ENCODE measurements around the gene MAZ. TPM values are rescaled to one million over a fixed set of nuclear protein-coding genes. Genes with fewer than 3 reads are reported as not detected.

MAZ gene
- polyA plus RNA-seq, 1 of the 3 experiments (the other 2 are of a cell fraction) = 163 TPM

GRCh38 chr16:29802416-29802935 lies 3.9 kb upstream of the MAZ start:
- Histone ChIP-seq H3K9me3 (no peaks in the 10 kb centered on the region), H3K4me3 (ENCODE audit: low read depth in 2 of 2, low read length in 1 of 2) (no peak overlapping the region), H3K36me3 (replicated peaks in 1 of 2; ENCODE audit: control insufficient read depth in 1 of 2, insufficient read depth in 2 of 2, low read length in 1 of 2) (peaks cover 15 to 41% of the 10 kb centered on the region in 2 experiments), H3K79me2 (ENCODE audit: insufficient read depth) (peaks cover 4% of the 10 kb centered on the region), H3K4me1 (ENCODE audit: control insufficient read depth in 1 of 2, insufficient read depth in 2 of 2, low read depth in 1 of 2, low read length in 1 of 2) (peaks cover 0 to 10% of the 10 kb centered on the region in 2 experiments; a peak in 1 of 4 replicates), H3K9ac (no peak overlapping the region), H3K9me2 (no peaks in the 10 kb centered on the region), H3F3A (replicated peaks; ENCODE audit: insufficient read depth) (peaks cover 25% of the 10 kb centered on the region), H4K20me1 (ENCODE audit: insufficient read depth) (no peaks in the 10 kb centered on the region), H2AFZ (ENCODE audit: low read depth) (no peak overlapping the region), H3K27ac (ENCODE audit: low read depth in 2 of 2, low read length in 1 of 2) (no peak overlapping the region), H3K4me2 (no peak overlapping the region), H3K27me3 (ENCODE audit: insufficient read depth) (no peaks in the 10 kb centered on the region)
- no peak for DNase-seq
- CTCF ChIA-PET = interaction anchor here (1.2 to 1.9 kb wide), 5 partner anchors 10 to 229 kb away, joined by 4 to 9 read pairs (median 5); partner anchors contain the start of genes KIF22, PAGR1 and TLCD3B
- no peak for TF ChIP-seq TEAD4 (IDR thresholded peaks at IDR 0.05; ENCODE audit: borderline replicate concordance, insufficient read depth)
- no peak for TF ChIP-seq SIN3A (IDR thresholded peaks at IDR 0.05; ENCODE audit: borderline replicate concordance, low read depth, low read length)
- no peak for TF ChIP-seq TCF12 (IDR thresholded peaks at IDR 0.05)
- TF ChIP-seq RAD21 (IDR thresholded peaks at IDR 0.05; ENCODE audit: low read length) = no peak
- TF ChIP-seq NFIC (IDR thresholded peaks at IDR 0.05; ENCODE audit: borderline replicate concordance) = no peak
- TF ChIP-seq, protein P1, sequence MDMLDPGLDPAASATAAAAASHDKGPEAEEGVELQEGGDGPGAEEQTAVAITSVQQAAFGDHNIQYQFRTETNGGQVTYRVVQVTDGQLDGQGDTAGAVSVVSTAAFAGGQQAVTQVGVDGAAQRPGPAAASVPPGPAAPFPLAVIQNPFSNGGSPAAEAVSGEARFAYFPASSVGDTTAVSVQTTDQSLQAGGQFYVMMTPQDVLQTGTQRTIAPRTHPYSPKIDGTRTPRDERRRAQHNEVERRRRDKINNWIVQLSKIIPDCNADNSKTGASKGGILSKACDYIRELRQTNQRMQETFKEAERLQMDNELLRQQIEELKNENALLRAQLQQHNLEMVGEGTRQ (IDR thresholded peaks at IDR 0.05; ENCODE audit: borderline replicate concordance, low read depth, low read length) = no peak
- TF ChIP-seq POLR2AphosphoS5 (IDR thresholded peaks at IDR 0.05; ENCODE audit: low read depth, low read length) = no peak
- TF ChIP-seq RCOR1 (IDR thresholded peaks at IDR 0.05; ENCODE audit: low read length) = no peak
- TF ChIP-seq FOXJ3 (CRISPR knock-in tag; IDR thresholded peaks at IDR 0.05) = no peak
- TF ChIP-seq, protein P2, sequence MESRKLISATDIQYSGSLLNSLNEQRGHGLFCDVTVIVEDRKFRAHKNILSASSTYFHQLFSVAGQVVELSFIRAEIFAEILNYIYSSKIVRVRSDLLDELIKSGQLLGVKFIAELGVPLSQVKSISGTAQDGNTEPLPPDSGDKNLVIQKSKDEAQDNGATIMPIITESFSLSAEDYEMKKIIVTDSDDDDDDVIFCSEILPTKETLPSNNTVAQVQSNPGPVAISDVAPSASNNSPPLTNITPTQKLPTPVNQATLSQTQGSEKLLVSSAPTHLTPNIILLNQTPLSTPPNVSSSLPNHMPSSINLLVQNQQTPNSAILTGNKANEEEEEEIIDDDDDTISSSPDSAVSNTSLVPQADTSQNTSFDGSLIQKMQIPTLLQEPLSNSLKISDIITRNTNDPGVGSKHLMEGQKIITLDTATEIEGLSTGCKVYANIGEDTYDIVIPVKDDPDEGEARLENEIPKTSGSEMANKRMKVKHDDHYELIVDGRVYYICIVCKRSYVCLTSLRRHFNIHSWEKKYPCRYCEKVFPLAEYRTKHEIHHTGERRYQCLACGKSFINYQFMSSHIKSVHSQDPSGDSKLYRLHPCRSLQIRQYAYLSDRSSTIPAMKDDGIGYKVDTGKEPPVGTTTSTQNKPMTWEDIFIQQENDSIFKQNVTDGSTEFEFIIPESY (IDR thresholded peaks at IDR 0.05; ENCODE audit: borderline replicate concordance, low read depth) = no peak
- TF ChIP-seq RXRA (IDR thresholded peaks at IDR 0.05; ENCODE audit: borderline replicate concordance, low read depth) = no peak
- TF ChIP-seq, protein P3, sequence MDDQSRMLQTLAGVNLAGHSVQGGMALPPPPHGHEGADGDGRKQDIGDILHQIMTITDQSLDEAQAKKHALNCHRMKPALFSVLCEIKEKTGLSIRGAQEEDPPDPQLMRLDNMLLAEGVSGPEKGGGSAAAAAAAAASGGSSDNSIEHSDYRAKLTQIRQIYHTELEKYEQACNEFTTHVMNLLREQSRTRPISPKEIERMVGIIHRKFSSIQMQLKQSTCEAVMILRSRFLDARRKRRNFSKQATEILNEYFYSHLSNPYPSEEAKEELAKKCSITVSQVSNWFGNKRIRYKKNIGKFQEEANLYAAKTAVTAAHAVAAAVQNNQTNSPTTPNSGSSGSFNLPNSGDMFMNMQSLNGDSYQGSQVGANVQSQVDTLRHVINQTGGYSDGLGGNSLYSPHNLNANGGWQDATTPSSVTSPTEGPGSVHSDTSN (IDR thresholded peaks at IDR 0.05) = no peak
- no peak for TF ChIP-seq SMC3 (IDR thresholded peaks at IDR 0.05; ENCODE audit: low read depth, low read length)
- no peak for TF ChIP-seq MEF2A (IDR thresholded peaks at IDR 0.05; ENCODE audit: borderline replicate concordance, low read depth)
- TF ChIP-seq JUND (IDR thresholded peaks at IDR 0.05) = no peak
- no peak for TF ChIP-seq GABPA (IDR thresholded peaks at IDR 0.05; ENCODE audit: low read depth)
- TF ChIP-seq TAF1 (IDR thresholded peaks at IDR 0.05; ENCODE audit: borderline replicate concordance, low read depth, low read length) = no peak
- no peak for TF ChIP-seq ELF1 (IDR thresholded peaks at IDR 0.05)
- WGBS (ENCODE audit: low lambda C conversion rate) = 97% methylated on average over 7 of the region's 8 CpGs
- POLR2A ChIA-PET = interaction anchor here (4.0 kb wide), 1 partner anchor 12 kb away, joined by 19 read pairs; the partner anchor contains the start of gene KIF22
